CD4-positive, alpha-beta T cell treated with Interleukin-4 for 4 hours (primary cell): ENCODE measurements around the gene ERCC6L2.

Experiments
- DNase-seq: peaks from one replicate; pipeline ENCODE4 v3.0.0-alpha.2; 2020

ERCC6L2 gene

GRCh38 chr9:95924987-95925386, 49.5 kb downstream of the ERCC6L2 start:
- DNase-seq = no peak

- DNase-seq = no peak
Observed at GRCh38 chr9:95927271-95928004, 51.9 kb downstream of the ERCC6L2 start.

GRCh38 chr9:95930277-95930676, 54.8 kb downstream of the ERCC6L2 start:
- no peak for DNase-seq

- DNase-seq = no peak
Observed at GRCh38 chr9:95935861-95936578, 60.5 kb downstream of the ERCC6L2 start.

- DNase-seq = no peak
Observed at GRCh38 chr9:95936579-95937075, 61.1 kb downstream of the ERCC6L2 start.

- DNase-seq = no peak
Observed at GRCh38 chr9:95937131-95937530, 61.6 kb downstream of the ERCC6L2 start.

- no peak for DNase-seq
Observed at GRCh38 chr9:95938724-95939123, 63.2 kb downstream of the ERCC6L2 start.

- no peak for DNase-seq
Observed at GRCh38 chr9:95939472-95939871, 64.0 kb downstream of the ERCC6L2 start.

GRCh38 chr9:95940265-95940664, 64.8 kb downstream of the ERCC6L2 start:
- DNase-seq = no peak

- no peak for DNase-seq
Observed at GRCh38 chr9:95942016-95942415, 66.5 kb downstream of the ERCC6L2 start.

GRCh38 chr9:95947118-95947517, 71.6 kb downstream of the ERCC6L2 start:
- no peak for DNase-seq

GRCh38 chr9:95952471-95952870, 77.0 kb downstream of the ERCC6L2 start:
- no peak for DNase-seq

GRCh38 chr9:95953986-95954385, 78.5 kb downstream of the ERCC6L2 start:
- DNase-seq = no peak

- DNase-seq = no peak
Observed at GRCh38 chr9:95954940-95955339, 79.4 kb downstream of the ERCC6L2 start.

GRCh38 chr9:95962936-95963335, 87.4 kb downstream of the ERCC6L2 start:
- DNase-seq = no peak

GRCh38 chr9:95963659-95964058, 88.2 kb downstream of the ERCC6L2 start:
- DNase-seq = no peak

GRCh38 chr9:95966306-95966705, 90.8 kb downstream of the ERCC6L2 start:
- DNase-seq = no peak

GRCh38 chr9:95970317-95970716, 94.8 kb downstream of the ERCC6L2 start:
- no peak for DNase-seq

GRCh38 chr9:95971815-95972214, 96.3 kb downstream of the ERCC6L2 start:
- DNase-seq = no peak

GRCh38 chr9:95974389-95974788, 98.9 kb downstream of the ERCC6L2 start:
- DNase-seq = no peak

- DNase-seq = no peak
Observed at GRCh38 chr9:95977371-95977770, 101.9 kb downstream of the ERCC6L2 start.

GRCh38 chr9:95978106-95978505, 102.6 kb downstream of the ERCC6L2 start:
- no peak for DNase-seq

GRCh38 chr9:95979446-95979845, 104.0 kb downstream of the ERCC6L2 start:
- no peak for DNase-seq
